K562 (cell line): ENCODE measurements around the gene IGF2BP3. TPM values are rescaled to one million over a fixed set of nuclear protein-coding genes. Genes with fewer than 3 reads are reported as not detected.
A peak's percentile ranks its signal among the peaks of the same experiment; 100 is the strongest.

Experiments
- DNMT1 ChIP-seq: fragments of 450-650 bp; IDR thresholded peaks from 2 replicates; pipeline ENCODE4 v1.6.1; 2016; ENCODE audit warnings: antibody characterized with exemption, mild to moderate bottlenecking
- FOXK2 ChIP-seq, 2 experiments: fragments of 450-650 bp; IDR thresholded peaks in 1 of 2; conservative IDR thresholded peaks in 1 of 2; 2 replicates each; pipeline ENCODE4 v1.6.1; 2016; ENCODE audit warnings: low read depth in 2 of 2, mild to moderate bottlenecking in 1 of 2
- IRF9 ChIP-seq: fragments of 450-650 bp; IDR thresholded peaks from 2 replicates; pipeline ENCODE4 v1.6.1; 2016; ENCODE audit warnings: missing biosample characterization, missing genetic modification characterization
- MAFG ChIP-seq: fragments of 450-650 bp; conservative IDR thresholded peaks from 2 replicates; pipeline ENCODE4 v1.6.1; 2016; ENCODE audit warnings: missing genetic modification characterization, missing compliant biosample characterization
- MYBL2 ChIP-seq, 2 experiments: fragments of 450-650 bp in 1 of 2; sonication (generic) in 1 of 2; formaldehyde crosslinking in 1 of 2; IDR thresholded peaks; 2 replicates each; pipeline versions ENCODE4 v1.6.1 to v1.8.1; 2017 to 2022; ENCODE audit warnings: borderline replicate concordance in 1 of 2, inconsistent platforms in 1 of 2, low read depth in 1 of 2, mild to moderate bottlenecking in 1 of 2, missing genetic modification reagents in 1 of 2, moderate library complexity in 1 of 2
- POLR2AphosphoS5 ChIP-seq: IDR thresholded peaks from 2 replicates; pipeline ENCODE4 v1.6.1; 2011; ENCODE audit warnings: mild to moderate bottlenecking, low read depth, low read length, moderate library complexity; ENCODE audit not compliant: control insufficient read depth, insufficient read depth
- TBP ChIP-seq: optimal IDR thresholded peaks from 2 replicates; pipeline ENCODE3; 2011; ENCODE audit warnings: low read depth, low read length, improper control_type of control experiment
- ZEB2 ChIP-seq: fragments of 450-650 bp; IDR thresholded peaks from 2 replicates; pipeline ENCODE4 v1.6.1; 2016
- ZNF318 ChIP-seq, 2 experiments: fragments of 450-650 bp; IDR thresholded peaks; 2 replicates each; pipeline ENCODE4 v1.6.1; 2016; ENCODE audit warnings: mild to moderate bottlenecking in 2 of 2, borderline replicate concordance in 1 of 2, low read depth in 1 of 2, moderate library complexity in 1 of 2
- ZNF324 ChIP-seq: fragments of 250-450 bp; sonication (Bioruptor Pico); IDR thresholded peaks from 2 replicates; pipeline ENCODE4 v1.4.0; 2020; ENCODE audit warnings: mild to moderate bottlenecking
- ZNF609 ChIP-seq: sonication (generic); formaldehyde crosslinking; IDR thresholded peaks from 2 replicates; pipeline ENCODE4 v1.8.1; 2023; ENCODE audit warnings: missing genetic modification reagents, mild to moderate bottlenecking, borderline replicate concordance
- polyA plus RNA-seq, 8 experiments: library from polyadenylated mRNA; depleted of rRNA in 4 of 8; stranded (reverse) in 5 of 8; unstranded in 3 of 8; fragments of >200 nt; fragmentation: Nextera tagmentation in 2 of 8; fragmentation: Illumina TruSeq in 1 of 8; extraction: Ambion mirVana in 2 of 8; extraction: Trizol in 1 of 8; gene quantifications; 2 replicates each; pipeline versions ENCODE4 v1.2.1 to v1.2.3, GENCODE V29; 2011 to 2014; ENCODE audit warnings: inconsistent platforms in 1 of 8, missing spikeins in 1 of 8
- total RNA-seq, 7 experiments: library from RNA; depleted of rRNA in 6 of 7; stranded (reverse); fragments of >200 nt in 6 of 7; fragmentation: Illumina TruSeq in 2 of 7; extraction: Trizol in 2 of 7; gene quantifications; 2 replicates each; pipeline versions ENCODE4 v1.2.1 to v1.2.3, GENCODE V29; 2011 to 2021; ENCODE audit warnings: low replicate concordance in 1 of 7

The IGF2BP3 gene
- total and polyA plus RNA-seq, 9 of the 15 experiments (the other 6 are each of a cell fraction or from before 2014, with no cell fraction given) = 8.4 to 88.1 (median 61.2) TPM

- TF ChIP-seq POLR2AphosphoS5 (peak; percentile 37; the same call in 1 of the 2 replicates), DNMT1 (no peak), ZEB2 (peak; percentile 91), FOXK2 (conservative IDR thresholded peaks at IDR 0.05 in 1 of 2, IDR thresholded peaks at IDR 0.05 in 1 of 2; ENCODE audit: low read depth in 2 of 2) (no peak), ZNF318 (IDR thresholded peaks at IDR 0.05; ENCODE audit: borderline replicate concordance in 1 of 2, low read depth in 1 of 2) (peak in 1 of 2 experiments; percentile 64; a peak in 2 of 4 replicates), ZNF324 (no peak), MAFG (tag) (peak; percentile 97), TBP (peak; percentile 22), MYBL2 (IDR thresholded peaks at IDR 0.05; ENCODE audit: low read depth) (no peak), MYBL2 (CRISPR knock-in tag; IDR thresholded peaks at IDR 0.05; ENCODE audit: borderline replicate concordance) (no peak), ZNF609 (CRISPR knock-in tag) (no peak), IRF9 (tag) (no peak)
Measured at GRCh38 chr7:23273141-23273599, 197.1 kb downstream of the IGF2BP3 start (continued).
